Activated T-helper 1 cell treated with Interleukin-2 at 50 U/mL for 16 hours (primary cell): ENCODE data around the gene XIRP2.

Source experiments
- DNase-seq: peaks from one replicate; pipeline ENCODE4 v3.0.0-alpha.2; 2020; ENCODE audit warnings: low read depth

The XIRP2 gene

DNA sequence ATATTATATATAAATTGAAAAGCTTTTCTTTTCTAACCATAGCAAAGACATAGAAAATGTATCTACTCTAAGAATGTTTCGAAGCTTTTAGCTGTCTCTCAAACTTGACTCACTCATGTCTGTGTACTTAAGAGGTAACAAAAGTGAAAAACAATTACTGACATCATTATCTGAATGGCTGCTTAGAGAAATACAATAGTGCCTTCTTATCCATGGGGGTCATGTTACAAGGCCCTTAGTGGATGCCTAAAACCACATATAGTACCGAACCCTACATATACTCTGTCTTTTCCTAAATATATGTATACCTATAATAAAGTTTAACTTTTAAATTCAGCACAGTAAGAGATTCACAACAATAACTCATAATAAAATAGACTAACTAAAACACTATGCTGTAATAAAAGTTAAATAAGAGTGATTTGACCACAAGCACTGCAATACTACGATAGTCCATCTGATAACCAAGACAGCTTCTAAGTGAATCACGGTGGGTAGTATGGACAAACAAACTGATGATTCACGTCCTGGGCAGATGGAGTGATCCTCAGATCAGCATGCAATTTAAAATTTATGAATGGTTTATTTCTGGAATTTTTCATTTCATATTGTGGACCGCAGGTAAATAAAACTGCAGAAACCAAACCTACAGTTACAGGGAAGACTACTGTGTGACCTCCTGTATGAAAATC is 246.2 kb downstream of the XIRP2 start:
- no peak for DNase-seq

DNA sequence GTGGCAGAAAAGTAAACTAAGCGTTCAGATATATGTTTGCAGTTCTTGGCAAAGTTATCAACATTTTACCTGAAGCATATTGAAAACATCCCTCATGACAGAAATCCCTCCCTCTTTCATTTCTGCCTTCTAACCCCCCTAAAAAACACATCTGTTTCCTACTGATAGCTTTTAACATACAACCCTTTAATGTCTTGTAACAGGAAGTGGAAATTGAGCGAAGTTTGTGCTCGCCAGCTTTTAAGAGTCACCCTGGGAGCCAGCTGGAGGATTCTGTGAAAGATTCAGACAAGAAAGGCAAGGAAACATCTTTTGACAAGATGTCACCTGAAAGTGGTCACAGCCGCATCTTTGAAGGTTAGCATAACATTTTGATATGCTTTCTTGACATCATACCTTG is 247.4 kb downstream of the XIRP2 start:
- DNase-seq = no peak

DNA sequence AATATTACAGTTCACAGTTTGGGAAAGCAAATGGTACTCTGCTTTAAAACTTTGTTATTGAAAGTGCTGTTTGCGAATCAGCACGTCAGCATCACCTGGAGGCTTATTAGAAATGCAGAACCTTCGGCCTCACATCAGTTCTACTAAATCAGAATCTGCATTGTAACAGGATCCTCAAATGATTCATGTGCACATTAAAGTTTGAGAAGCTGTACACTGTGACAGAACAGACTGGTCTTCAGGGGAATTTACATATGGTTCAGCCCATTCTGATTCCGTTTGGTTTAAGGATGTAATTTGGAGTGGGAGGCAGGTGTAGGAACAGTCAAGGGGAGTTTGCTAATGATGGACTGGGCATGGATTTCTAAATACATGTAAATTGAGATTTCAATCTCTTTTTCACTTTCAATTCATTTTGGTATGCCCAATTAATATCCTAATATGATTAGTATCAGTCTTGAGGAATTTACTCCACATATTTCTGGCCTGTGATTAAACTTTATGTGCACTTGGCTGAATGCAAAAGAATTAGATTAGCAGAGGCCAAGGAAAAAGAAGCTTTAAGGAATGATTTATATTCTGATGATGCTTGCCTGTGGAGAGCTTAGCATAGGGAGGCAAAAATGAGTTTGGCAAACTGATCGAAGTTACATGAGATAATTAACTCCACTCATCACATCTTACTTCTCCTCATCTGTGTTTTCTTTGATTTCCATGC is 248.8 kb downstream of the XIRP2 start:
- no peak for DNase-seq

DNA sequence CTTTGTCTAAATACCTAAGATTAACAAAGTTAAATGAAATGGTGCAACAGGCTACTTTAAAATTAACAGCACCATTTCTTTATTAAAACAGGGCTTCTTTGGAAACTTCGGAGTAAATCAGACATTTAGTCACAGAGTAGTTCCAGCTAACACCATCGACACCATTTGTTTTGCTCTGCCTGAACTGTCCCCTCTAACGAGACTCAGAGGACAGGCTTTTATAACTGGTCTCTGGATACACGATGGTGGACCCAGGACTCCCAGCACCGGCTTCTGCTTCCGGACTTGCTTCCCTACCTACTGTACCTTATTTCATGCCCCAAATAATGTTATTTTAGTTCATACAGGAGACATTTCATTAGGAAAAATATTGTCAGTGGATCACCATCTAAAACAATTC is 252.1 kb downstream of the XIRP2 start:
- DNase-seq = no peak

DNA sequence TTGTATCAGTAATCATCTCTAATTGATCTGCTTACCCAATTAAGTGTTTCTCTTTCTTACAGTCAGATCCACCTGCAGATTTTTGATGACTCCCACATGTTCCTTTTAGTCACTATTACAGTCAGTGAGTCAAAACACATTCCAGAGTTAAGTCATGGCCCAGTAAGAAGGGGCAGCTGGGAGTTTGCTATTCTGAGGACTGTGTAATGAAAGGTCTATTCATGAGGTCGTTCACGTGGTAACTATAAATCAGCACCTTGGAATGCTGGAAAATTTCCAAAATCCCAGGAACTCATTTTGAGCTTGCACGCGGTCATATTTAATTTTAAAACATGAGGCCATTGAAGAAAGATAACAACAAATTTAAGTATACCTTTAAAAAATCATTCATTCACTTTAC is 252.5 kb downstream of the XIRP2 start:
- no peak for DNase-seq

DNA sequence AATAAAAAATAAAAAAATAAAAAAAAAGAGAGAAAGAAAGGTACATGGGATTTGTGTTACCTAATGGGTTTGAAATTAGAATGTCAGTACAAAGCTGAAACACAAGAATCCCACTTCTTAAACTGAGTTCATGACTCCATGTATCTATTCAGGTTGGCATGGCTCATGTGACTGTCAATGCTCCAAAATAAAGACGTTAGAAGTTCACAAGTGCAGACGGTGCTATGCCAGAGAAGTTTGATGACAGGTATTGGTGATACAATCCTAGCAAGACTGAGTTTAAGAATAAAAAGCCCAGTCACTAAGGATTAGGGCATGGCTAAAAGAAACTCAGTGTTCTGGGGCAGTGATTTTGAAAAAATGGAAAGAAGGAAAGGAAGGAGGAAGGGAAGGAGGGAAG is 254.3 kb downstream of the XIRP2 start:
- no peak for DNase-seq

DNA sequence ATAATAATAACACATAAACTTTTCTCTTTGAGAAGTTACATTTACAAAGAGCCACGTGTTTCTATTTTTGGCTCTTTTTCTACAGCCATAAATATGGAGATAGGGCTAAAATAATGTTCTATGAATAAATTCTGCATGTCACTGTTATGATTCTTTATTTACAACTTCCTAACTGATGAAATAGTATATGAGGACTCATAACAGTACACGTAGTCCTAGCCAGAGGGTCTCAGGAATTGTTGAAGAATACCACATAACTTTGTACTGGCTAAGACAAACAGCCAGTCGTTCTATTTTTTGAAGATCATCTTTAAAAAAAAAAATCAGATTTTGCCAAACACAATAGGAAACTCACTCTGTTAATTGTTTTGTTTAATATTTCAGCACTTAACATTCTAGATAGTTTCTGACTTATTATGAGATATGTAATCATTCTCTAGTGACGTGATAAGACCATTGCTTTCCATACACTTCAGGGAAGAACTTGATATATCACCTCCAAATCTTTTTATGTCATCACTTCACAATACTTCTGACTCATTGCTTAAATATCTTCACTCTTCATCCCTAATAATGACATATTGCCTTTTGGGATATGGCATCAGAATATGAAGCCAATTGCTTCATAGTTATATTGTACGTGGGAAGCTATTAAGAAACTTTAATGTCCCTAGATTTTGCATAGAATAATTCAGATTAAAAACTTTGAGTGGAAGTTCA is 256.1 kb downstream of the XIRP2 start:
- no peak for DNase-seq

DNA sequence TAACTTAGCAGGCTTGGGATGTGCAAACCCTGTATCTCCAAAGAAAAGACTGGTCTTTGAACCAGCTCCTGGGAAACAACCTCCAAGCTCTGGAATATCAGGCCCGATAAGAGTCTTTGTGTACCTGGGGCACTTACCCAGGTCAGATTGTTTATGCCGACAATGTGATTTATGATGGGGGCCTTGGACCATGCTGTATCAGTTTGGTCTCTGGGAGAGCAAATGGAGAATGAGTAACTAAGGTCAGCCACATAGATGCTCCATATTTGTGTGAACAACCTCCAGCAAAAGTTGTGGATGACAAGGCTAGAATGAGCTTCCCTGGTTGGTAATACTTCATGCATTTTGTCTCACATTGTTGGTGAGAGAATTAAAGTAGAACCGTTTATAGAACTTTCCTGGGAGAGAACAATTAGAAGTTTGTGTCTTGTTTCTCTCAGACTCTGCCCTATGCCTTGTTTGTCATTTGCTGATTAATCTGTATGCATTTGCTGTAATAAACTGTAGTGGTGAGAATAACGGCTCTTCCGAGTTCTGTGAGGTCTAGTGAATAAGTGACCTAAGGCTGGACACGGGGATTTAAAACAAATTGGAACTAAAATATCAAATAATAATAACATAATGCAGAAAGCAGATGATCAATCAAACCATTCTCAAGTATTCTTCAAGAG is 259.1 kb downstream of the XIRP2 start:
- no peak for DNase-seq

DNA sequence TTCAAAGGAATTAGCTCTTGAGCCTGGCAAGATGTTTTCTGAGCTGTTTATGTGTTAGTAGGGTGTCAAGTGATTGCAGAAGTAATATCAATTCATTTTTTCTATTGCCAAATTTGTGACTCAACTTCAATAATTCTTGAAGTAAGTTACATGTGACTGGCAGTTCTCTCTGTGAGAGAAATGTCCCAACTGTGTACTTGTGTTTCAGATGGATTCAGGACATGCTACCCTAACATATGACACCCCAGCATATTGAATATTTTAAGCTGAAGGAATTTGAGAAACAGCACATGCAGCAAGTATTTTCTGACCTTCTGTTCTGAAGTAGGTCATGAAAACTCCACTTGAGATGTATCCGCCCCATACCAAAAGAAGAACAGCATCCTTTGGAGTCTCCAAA is 263.6 kb downstream of the XIRP2 start:
- DNase-seq = no peak

DNA sequence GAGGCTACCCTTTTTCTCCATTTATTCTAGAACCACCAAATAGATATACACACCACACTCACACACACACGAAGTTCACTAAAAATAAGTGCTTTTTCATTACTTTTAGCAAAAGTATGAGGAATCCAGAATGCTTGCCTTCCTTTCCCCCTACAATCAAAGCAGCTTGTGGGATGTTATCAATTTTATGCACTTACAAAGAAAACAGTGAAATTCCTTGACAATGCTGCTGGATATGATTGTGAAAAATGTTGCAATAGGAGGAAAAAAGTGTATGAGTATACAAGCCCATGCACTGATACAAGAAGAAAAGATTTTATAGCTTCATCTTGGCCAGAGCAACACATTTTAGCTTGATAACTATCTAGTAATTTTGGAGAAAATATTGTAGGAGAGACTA is 269.2 kb downstream of the XIRP2 start:
- DNase-seq = no peak

DNA sequence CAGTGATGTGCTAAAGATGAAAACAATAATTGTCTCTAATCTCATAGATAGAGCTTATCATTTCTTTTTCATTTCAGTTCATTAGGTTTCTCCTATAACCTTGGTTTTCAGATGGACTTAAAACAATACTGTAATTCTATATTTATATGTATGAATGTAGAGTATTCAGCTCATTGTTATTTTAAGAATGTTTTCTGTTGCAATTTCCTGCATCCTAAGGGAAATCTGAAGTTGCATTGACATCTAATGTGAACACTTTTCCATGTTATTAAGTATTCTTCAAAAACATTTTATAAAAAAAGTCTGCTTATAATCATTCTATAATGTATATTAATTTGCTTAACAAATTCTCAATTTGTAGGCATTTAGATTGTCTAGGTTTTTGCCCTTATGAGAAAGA is 288.9 kb downstream of the XIRP2 start:
- no peak for DNase-seq

DNA sequence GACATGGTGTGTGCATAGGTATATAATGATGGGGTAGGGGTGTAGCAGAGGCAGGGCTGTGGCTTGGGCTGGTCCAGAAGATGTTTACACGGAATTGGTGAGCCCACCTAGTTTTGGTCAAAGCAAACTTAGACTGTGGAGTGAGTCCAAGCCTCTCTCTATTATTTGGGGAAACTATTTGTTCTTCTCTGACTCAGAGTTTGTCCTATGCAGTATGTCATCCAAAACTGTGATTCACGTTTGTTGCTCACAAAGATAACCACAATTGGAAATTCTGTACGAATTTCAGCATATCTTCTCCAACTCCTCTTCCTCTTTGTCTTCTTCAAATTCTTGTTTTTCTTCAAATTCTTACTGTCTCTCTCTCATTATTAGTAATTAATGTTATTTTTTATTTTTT is 292.9 kb downstream of the XIRP2 start:
- DNase-seq = no peak

DNA sequence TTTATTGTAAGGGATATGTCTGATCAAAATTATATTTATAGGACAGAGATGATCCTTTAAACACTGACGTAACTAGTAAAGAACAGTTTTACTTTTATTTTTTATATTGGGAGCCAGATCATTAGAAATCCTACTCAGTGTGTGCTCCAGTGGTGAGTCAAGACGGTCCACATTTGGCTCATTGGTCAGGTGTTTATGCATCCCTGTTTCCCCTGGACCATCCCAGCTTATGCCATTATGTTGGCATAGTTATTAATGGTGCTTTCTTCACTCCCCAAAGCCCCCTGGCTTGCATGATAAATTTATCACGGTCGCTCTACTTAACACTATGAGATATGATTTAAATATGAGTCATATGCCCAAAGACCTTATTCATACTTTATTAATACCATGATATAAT is 293.4 kb downstream of the XIRP2 start:
- no peak for DNase-seq

DNA sequence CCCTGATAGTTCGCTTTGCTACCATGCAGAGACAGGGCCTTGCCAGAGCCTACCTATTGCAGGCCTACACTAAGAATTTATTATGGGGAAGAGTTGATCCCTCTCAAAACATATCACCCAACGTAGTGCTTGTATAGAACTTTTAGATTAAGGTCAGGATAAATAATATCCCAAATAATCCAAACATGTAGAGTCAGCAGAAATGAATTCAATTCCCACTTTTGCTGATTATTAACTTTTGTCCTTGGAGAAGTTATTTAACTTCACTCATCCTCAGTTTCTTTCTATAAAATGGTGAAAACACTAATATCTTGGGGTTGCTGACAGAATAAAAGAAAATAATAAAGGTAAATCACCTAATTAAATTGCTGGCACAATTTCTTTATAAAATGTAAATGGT is 294.1 kb downstream of the XIRP2 start:
- no peak for DNase-seq

DNA sequence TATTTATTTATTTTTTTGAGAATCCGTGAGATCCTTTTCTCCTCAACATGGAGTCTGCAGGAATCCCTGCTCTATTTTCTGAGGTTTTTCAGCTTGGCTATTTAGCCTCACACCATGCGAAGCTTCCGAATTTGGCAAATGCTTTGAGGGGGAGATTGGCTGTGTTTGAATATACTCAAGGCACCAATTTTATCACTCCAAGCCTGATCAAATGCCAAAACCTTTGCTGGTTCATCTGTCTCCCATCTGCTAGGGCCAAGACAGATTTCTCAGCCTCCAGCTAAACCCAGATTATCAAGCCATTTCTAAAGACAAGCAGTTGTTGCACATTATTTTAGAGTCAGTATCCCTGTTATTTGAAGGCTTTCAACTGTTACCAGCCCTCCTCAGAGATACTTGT is 295.7 kb downstream of the XIRP2 start:
- DNase-seq = no peak

DNA sequence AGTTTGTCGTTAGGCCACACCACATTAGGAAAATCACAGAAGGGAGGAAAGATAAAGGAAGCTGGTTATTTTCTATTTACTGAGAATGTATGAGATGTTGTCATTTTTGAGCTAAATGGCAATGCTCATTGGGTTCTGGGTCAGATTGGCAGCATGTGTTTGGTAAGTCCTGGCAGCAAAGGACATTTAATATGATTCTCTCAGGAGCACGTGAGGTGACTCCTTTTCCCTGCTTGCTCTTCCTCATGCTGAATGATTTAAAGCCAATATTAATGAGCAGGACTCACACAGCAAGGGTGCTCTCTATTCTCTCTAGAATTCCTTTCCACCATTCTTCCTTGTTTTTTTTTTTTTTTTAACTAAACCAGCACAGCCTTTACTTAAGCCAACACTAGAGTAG is 298.2 kb downstream of the XIRP2 start:
- no peak for DNase-seq

DNA sequence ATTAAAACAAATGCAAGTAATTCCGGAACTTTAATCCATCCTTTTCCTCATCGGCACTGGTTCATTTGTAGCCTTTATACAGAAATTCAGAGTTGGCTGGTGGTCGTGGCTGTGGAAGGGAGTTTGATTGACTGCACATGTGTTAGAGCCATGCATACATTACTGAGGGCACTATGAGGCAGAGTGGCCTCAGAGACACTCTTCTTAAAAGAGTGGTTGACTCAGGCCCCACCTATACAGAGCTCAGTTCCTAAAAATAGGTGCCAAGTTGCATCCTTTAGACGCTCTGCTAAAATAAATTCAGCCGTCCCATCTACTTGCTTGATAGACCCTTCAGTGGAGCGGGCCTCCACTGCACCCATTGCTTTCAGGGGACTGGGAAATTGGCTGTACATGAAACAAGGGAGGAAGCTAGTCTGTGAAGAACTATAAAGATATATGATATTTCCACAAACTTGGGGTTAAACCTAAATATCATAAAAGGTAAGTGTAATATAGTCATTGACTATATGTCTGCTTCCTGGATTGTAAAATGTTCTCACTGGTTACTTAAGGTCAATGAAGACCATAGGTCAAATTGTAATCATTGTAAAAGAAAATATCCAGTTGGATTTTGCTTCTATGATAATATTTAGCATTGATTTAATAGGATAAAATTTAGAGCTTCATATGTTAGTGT is 298.9 kb downstream of the XIRP2 start:
- no peak for DNase-seq

DNA sequence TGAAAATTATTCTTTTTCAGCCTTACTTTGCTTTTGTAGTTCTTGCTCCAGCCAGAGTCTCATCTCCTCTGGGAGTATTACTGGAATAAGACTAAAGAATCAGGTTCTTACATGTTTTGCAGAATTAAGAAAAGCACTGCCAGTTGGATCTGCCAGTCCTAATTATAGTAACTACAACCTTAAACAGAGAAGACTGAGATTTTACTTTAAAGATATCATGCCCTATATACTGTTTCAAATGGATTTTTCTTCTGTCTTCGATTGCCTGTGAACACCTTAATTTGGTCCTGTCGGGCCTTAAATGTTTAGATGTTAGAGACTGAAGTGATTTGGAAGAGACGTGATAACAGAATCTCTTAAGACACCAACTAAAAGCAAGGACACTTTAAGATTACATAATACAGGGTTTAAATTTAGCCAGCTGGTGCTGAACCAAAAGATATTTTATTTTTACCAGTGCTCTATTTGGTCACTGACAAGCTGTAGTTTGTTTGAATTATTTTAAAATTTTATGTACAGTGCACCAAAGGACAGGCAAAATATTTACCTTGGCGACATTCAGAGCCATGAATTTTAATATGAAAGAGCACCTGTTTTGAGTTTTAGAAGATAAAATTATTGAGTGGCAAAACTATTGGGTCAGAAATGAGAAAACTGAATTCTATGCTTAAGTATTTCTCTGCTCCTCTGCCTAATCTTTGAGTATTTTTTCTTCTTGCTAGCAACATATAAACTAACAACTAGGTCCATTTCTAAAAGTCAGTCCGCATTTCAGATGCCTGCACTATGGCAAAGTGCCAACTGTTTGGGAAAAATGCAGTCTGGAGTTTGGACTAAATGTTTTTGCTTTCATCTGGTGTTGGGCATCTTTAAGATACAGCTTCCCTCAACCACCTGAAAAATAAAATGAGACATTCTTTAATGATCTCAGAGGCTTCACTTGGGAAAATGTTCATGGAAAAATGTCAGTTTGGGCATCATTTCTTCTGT is 300.0 kb downstream of the XIRP2 start:
- DNase-seq = no peak

DNA sequence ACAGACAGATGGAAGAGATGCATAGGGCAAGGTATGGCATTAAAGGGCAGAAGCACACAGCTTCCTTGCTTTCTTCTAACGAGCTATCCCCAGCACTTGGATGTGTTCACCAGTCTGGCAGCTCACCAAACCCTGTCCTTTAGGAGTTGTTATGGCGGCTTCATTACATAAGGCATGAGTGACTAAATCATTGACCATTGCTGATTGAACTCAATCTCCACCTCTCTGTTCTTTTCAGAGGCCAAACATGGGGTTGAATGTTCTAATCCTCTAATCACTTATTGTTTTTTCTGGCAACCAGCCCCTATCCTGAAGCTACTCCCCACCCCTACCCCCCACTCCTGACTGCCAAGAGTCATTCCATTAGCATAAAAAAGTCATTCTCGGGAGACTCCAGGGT is 301.8 kb downstream of the XIRP2 start:
- DNase-seq = no peak

DNA sequence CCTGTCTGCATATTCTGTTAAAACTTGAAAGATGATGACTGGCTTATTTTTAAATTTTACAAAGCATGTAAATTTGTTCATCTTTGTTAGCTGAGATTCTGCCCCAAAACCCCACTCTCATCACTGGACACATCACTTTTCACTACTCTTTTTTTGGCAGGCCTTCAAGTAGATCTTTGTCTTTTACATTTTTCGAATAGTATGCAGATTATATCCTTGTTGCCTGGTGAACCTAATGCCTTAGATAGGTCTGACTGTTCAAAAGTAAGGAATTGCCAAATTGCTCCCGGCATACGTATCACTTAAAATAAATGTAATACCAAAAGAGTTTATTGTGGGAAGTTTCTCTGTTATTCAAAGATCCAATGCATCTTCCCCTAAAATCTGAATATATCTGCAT is 303.3 kb downstream of the XIRP2 start:
- DNase-seq = no peak

DNA sequence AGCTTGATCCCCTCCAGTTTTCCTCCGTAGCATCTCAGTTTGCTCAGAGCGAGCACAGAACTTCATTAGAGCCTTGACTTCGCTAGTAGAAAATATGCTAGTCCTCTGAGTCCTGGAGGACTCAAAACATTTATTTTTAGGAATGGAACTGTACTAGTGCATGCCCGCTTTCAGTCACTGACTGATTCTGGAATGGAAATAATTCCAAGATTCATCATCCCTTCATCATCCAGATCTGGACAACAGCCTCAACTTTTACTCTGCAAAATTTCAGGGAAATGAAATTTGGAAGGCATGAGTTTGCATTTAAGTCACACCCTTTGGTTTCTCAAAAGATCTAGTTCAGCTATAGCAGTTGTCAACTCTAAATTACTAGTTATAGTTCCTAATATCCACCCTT is 304.6 kb downstream of the XIRP2 start:
- DNase-seq = no peak
